Lung (tissue), 12 donors: Measurements from ENCODE around the gene BCAS3. TPM values are rescaled to one million over a fixed set of nuclear protein-coding genes. Genes with fewer than 3 reads are reported as not detected.

Source experiments
- ATAC-seq: fragments of 200-7000 bp; cut with Tn5 transposase; one replicate; pipeline ENCODE4 v1.9.1; 2020; ENCODE audit warnings: moderate number of reproducible peaks; ENCODE audit not compliant: insufficient read depth, low FRiP score
- DNase-seq, 3 donors: peaks; one replicate each; pipeline ENCODE4 v3.0.0-alpha.2; 2013 to 2017
- H3K27ac ChIP-seq, 2 donors: one replicate each; pipeline ENCODE4 v1.5.1; 2013; ENCODE audit warnings: mild to moderate bottlenecking in 2 of 2, moderate library complexity in 2 of 2, control low read depth in 1 of 2, inconsistent platforms in 1 of 2, low read depth in 1 of 2, low read length in 1 of 2
- H3K27me3 ChIP-seq, 3 donors: one replicate each; pipeline ENCODE4 v1.5.1; 2013; ENCODE audit warnings: low read length in 2 of 3; ENCODE audit not compliant: control insufficient read depth in 3 of 3, insufficient read depth in 3 of 3
- H3K36me3 ChIP-seq, 4 donors: one replicate each; pipeline ENCODE4 v1.5.1; 2013; ENCODE audit warnings: low read length in 4 of 4, mild to moderate bottlenecking in 1 of 4, moderate library complexity in 1 of 4; ENCODE audit not compliant: control insufficient read depth in 4 of 4, insufficient read depth in 4 of 4
- H3K4me1 ChIP-seq, 5 donors: one replicate each; pipeline ENCODE4 v1.5.1; 2013; ENCODE audit warnings: low read length in 5 of 5, mild to moderate bottlenecking in 2 of 5, moderate library complexity in 1 of 5; ENCODE audit not compliant: control insufficient read depth in 5 of 5, insufficient read depth in 5 of 5
- H3K4me3 ChIP-seq: one replicate; pipeline ENCODE4 v1.5.1; 2013; ENCODE audit warnings: mild to moderate bottlenecking, control low read depth, moderate library complexity
- H3K9ac ChIP-seq, 2 donors: one replicate each; pipeline ENCODE4 v1.5.1; 2013; ENCODE audit warnings: low read length in 2 of 2, control low read depth in 1 of 2; ENCODE audit not compliant: insufficient read depth in 1 of 2
- H3K9me3 ChIP-seq, 4 donors: one replicate each; pipeline ENCODE4 v1.5.1; 2013; ENCODE audit warnings: low read length in 3 of 4, mild to moderate bottlenecking in 1 of 4, moderate library complexity in 1 of 4; ENCODE audit not compliant: control insufficient read depth in 4 of 4, insufficient read depth in 3 of 4
- CTCF ChIP-seq: IDR thresholded peaks from 2 replicates; pipeline ENCODE4 v1.5.1; 2012; ENCODE audit warnings: mild to moderate bottlenecking; ENCODE audit errors: control extremely low read depth, extremely low read depth
- WGBS, 2 donors: extraction: QIAGEN DNeasy Blood & Tissue Kit; methylation state at CpG; one replicate each; pipeline ENCODE4 v1.1.7; 2013; 5-methylcytosine and 5-hydroxymethylcytosine counted together
- polyA plus RNA-seq, 2 donors: library from polyadenylated mRNA; stranded (reverse); fragments of 200-250 nt; gene quantifications; one replicate each; pipeline ENCODE4 v1.2.1, GENCODE V29; 2013
- total RNA-seq, 2 donors: library from RNA; depleted of rRNA in 1 of 2; stranded (reverse); fragments of >200 nt in 1 of 2; gene quantifications; one replicate each; pipeline ENCODE4 v1.2.1, GENCODE V29; 2014 to 2021
- donor health status: control.
- donor health status: control.
- donor health status: Bipolar disorder and iron deficiency.
- donor health status: healthy.
- donor health status: DM: yes; HTN: yes; CAD: no.

BCAS3 gene
- total and polyA plus RNA-seq, 4 donors: 4.0 to 101 (median 20.3) TPM

- WGBS, 2 donors: 55 to 66% methylated on average over 16 of the region's 16 CpGs
- H3K9me3 ChIP-seq: no peaks in the 10 kb centered on the region
- no peak overlapping the region for H3K4me3 ChIP-seq
- ATAC-seq (no peak), DNase-seq (peak; percentile 92 to 96 (median 96))
- peak overlapping the region in 1 of 2 donors; percentile 70 for H3K27ac ChIP-seq
- H3K27me3 ChIP-seq: peaks cover 0 to 4% (median 0%) of the 10 kb centered on the region in 3 donors
- H3K4me1 ChIP-seq: peaks cover 0 to 53% (median 14%) of the 10 kb centered on the region in 5 donors
- H3K9ac ChIP-seq: no peak overlapping the region
- H3K36me3 ChIP-seq: no peaks in the 10 kb centered on the region
- no peak for TF ChIP-seq CTCF
Measured at GRCh38 chr17:61414141-61414935, 736.7 kb downstream of the BCAS3 start.

DNA sequence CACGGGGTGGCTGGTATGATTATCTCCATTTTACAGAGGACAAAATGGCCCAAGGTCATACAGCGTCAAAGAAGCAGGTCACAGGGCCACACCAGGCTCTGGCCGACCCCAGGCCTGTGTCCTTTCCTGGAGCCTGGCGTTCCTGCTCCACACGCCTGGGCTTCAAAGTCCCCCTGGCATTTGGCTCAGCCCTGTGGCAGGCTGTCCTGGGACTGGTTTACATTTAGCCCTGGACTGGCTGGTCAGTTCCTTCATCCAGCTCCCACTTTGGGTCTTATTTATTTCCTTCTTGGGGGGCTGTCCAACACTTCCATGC lies 737.2 kb downstream of the BCAS3 start:
- Histone ChIP-seq H3K4me1 (peaks cover 0 to 55% (median 19%) of the 10 kb centered on the region in 5 donors), H3K36me3 (no peaks in the 10 kb centered on the region), H3K27me3 (peaks cover 0 to 4% (median 0%) of the 10 kb centered on the region in 3 donors), H3K4me3 (no peak overlapping the region), H3K9ac (no peak overlapping the region), H3K9me3 (no peaks in the 10 kb centered on the region), H3K27ac (peak overlapping the region in 1 of 2 donors; percentile 70)
- 71 to 81% methylated on average over 5 of the region's 5 CpGs for WGBS, 2 donors
- TF ChIP-seq CTCF: no peak
- no peak for DNase-seq
- no peak for ATAC-seq

GRCh38 chr17:61415374-61416210 lies 737.9 kb downstream of the BCAS3 start:
- DNase-seq: peak in 2 of 3 donors; percentile 27 to 35
- WGBS, 2 donors: 95% methylated on average over 6 of the region's 6 CpGs
- peak overlapping the region in 1 of 2 donors; percentile 4 for H3K9ac ChIP-seq
- H3K9me3 ChIP-seq: no peaks in the 10 kb centered on the region
- peaks cover 0 to 55% (median 21%) of the 10 kb centered on the region in 5 donors for H3K4me1 ChIP-seq
- no peaks in the 10 kb centered on the region for H3K36me3 ChIP-seq
- H3K27me3 ChIP-seq: peaks cover 0 to 1% (median 0%) of the 10 kb centered on the region in 3 donors
- peak overlapping the region in 1 of 2 donors; percentile 70 for H3K27ac ChIP-seq
- no peak for TF ChIP-seq CTCF
- no peak for ATAC-seq
- no peak overlapping the region for H3K4me3 ChIP-seq
